Tibial nerve (tissue), 3 donors: ENCODE results near the gene RAB9A.

Experiments used
- POLR2A ChIP-seq, 2 donors: fragments of 450-650 bp; IDR thresholded peaks; one replicate each; pipeline ENCODE4 v1.6.1; 2017; ENCODE audit warnings: antibody characterized with exemption in 2 of 2, mild to moderate bottlenecking in 2 of 2, moderate library complexity in 2 of 2
- TF ChIP-seq, protein P1 (sequence below), 5 experiments: fragments of 200-600 bp in 3 of 5; fragments of 450-650 bp in 2 of 5; sonication (generic) in 3 of 5; IDR thresholded peaks; one replicate each; pipeline ENCODE4 v1.5.1; 2016 to 2019; ENCODE audit warnings: antibody characterized with exemption in 5 of 5, mild to moderate bottlenecking in 3 of 5, moderate library complexity in 2 of 5

DNA sequence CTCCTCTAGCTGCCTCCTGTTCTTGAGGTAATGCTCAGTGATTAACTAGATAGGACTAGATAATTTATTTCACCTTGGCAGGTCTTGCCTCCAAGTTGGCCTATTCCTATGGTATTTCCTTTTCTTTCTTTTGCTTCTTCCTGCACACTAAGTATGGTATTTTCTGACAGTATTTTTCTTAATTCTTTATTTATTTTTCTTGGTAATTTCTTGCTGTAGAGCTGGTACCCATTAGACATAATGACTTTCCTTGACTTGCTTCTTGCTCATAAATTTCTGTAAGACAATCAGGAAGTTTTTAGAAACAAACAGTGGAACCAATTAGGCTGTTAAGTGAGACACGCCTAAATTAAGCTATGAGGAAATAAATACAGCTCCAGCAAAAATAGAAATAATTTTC is 9.5 kb downstream of the RAB9A start:
- TF ChIP-seq, protein P1, sequence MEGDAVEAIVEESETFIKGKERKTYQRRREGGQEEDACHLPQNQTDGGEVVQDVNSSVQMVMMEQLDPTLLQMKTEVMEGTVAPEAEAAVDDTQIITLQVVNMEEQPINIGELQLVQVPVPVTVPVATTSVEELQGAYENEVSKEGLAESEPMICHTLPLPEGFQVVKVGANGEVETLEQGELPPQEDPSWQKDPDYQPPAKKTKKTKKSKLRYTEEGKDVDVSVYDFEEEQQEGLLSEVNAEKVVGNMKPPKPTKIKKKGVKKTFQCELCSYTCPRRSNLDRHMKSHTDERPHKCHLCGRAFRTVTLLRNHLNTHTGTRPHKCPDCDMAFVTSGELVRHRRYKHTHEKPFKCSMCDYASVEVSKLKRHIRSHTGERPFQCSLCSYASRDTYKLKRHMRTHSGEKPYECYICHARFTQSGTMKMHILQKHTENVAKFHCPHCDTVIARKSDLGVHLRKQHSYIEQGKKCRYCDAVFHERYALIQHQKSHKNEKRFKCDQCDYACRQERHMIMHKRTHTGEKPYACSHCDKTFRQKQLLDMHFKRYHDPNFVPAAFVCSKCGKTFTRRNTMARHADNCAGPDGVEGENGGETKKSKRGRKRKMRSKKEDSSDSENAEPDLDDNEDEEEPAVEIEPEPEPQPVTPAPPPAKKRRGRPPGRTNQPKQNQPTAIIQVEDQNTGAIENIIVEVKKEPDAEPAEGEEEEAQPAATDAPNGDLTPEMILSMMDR (IDR thresholded peaks at IDR 0.05), result no peak
- TF ChIP-seq POLR2A (IDR thresholded peaks at IDR 0.05), result no peak
